Measurements from ENCODE around the gene MYMK.

Gene MYMK

GRCh38 chr9:133493845-133494540 is 30.8 kb downstream of the MYMK start:
- no peak overlapping the region for H3K4me2 ChIP-seq
- no peaks in the 10 kb centered on the region for H3K79me2 ChIP-seq (ENCODE audit: insufficient read depth, low read depth)
- no peaks in the 10 kb centered on the region for H3K4me1 ChIP-seq (ENCODE audit: low read depth, poor library complexity, severe bottlenecking)
- H4K20me1 ChIP-seq (ENCODE audit: insufficient read depth), result no peaks in the 10 kb centered on the region
- H3K9ac ChIP-seq, result no peak overlapping the region
- no peak for TF ChIP-seq CTCF (conservative IDR thresholded peaks at IDR 0.05; ENCODE audit: low read depth, low read length)
- H3K27me3 ChIP-seq (ENCODE audit: insufficient read depth, low read depth), result peaks cover 72% of the 10 kb centered on the region
- no peak overlapping the region for H2AFZ ChIP-seq (ENCODE audit: low read depth)
- H3K27ac ChIP-seq, result no peak overlapping the region
- H3K36me3 ChIP-seq (ENCODE audit: insufficient read depth), result no peaks in the 10 kb centered on the region
- no peak overlapping the region for H3K4me3 ChIP-seq (IDR thresholded peaks at IDR 0.05; ENCODE audit: insufficient read depth, low read depth, low read length)

GRCh38 chr9:133493428-133493827 is 31.3 kb downstream of the MYMK start:
- Histone ChIP-seq H3K27me3 (ENCODE audit: insufficient read depth, low read depth) (peaks cover 71% of the 10 kb centered on the region), H3K9ac (no peak overlapping the region), H3K27ac (no peak overlapping the region), H3K4me2 (no peak overlapping the region), H2AFZ (ENCODE audit: low read depth) (no peak overlapping the region), H3K36me3 (ENCODE audit: insufficient read depth) (no peaks in the 10 kb centered on the region), H3K79me2 (ENCODE audit: insufficient read depth, low read depth) (no peaks in the 10 kb centered on the region), H3K4me1 (ENCODE audit: low read depth, poor library complexity, severe bottlenecking) (no peaks in the 10 kb centered on the region), H3K4me3 (IDR thresholded peaks at IDR 0.05; ENCODE audit: insufficient read depth, low read depth, low read length) (no peak overlapping the region), H4K20me1 (ENCODE audit: insufficient read depth) (no peaks in the 10 kb centered on the region)
- no peak for TF ChIP-seq CTCF (conservative IDR thresholded peaks at IDR 0.05; ENCODE audit: low read depth, low read length)

GRCh38 chr9:133492061-133493021 is 32.4 kb downstream of the MYMK start:
- H3K36me3 ChIP-seq (ENCODE audit: insufficient read depth), result no peaks in the 10 kb centered on the region
- H3K79me2 ChIP-seq (ENCODE audit: insufficient read depth, low read depth), result no peaks in the 10 kb centered on the region
- H3K9ac ChIP-seq, result no peak overlapping the region
- H3K4me1 ChIP-seq (ENCODE audit: low read depth, poor library complexity, severe bottlenecking), result no peaks in the 10 kb centered on the region
- no peak overlapping the region for H2AFZ ChIP-seq (ENCODE audit: low read depth)
- H3K27me3 ChIP-seq (ENCODE audit: insufficient read depth, low read depth), result peaks cover 67% of the 10 kb centered on the region
- no peak overlapping the region for H3K4me2 ChIP-seq
- no peak overlapping the region for H3K4me3 ChIP-seq (IDR thresholded peaks at IDR 0.05; ENCODE audit: insufficient read depth, low read depth, low read length)
- no peak overlapping the region for H3K27ac ChIP-seq
- H4K20me1 ChIP-seq (ENCODE audit: insufficient read depth), result no peaks in the 10 kb centered on the region
- no peak for TF ChIP-seq CTCF (conservative IDR thresholded peaks at IDR 0.05; ENCODE audit: low read depth, low read length)

GRCh38 chr9:133491656-133491925 is 33.2 kb downstream of the MYMK start:
- no peak overlapping the region for H3K4me3 ChIP-seq (IDR thresholded peaks at IDR 0.05; ENCODE audit: insufficient read depth, low read depth, low read length)
- H3K79me2 ChIP-seq (ENCODE audit: insufficient read depth, low read depth), result no peaks in the 10 kb centered on the region
- no peak overlapping the region for H3K9ac ChIP-seq
- H3K4me1 ChIP-seq (ENCODE audit: low read depth, poor library complexity, severe bottlenecking), result no peaks in the 10 kb centered on the region
- H3K4me2 ChIP-seq, result no peak overlapping the region
- H3K27me3 ChIP-seq (ENCODE audit: insufficient read depth, low read depth), result peaks cover 61% of the 10 kb centered on the region
- TF ChIP-seq CTCF (conservative IDR thresholded peaks at IDR 0.05; ENCODE audit: low read depth, low read length), result no peak
- H2AFZ ChIP-seq (ENCODE audit: low read depth), result no peak overlapping the region
- H3K27ac ChIP-seq, result no peak overlapping the region
- H3K36me3 ChIP-seq (ENCODE audit: insufficient read depth), result no peaks in the 10 kb centered on the region
- no peaks in the 10 kb centered on the region for H4K20me1 ChIP-seq (ENCODE audit: insufficient read depth)
